ENCODE data around the gene DVL3.

DNA sequence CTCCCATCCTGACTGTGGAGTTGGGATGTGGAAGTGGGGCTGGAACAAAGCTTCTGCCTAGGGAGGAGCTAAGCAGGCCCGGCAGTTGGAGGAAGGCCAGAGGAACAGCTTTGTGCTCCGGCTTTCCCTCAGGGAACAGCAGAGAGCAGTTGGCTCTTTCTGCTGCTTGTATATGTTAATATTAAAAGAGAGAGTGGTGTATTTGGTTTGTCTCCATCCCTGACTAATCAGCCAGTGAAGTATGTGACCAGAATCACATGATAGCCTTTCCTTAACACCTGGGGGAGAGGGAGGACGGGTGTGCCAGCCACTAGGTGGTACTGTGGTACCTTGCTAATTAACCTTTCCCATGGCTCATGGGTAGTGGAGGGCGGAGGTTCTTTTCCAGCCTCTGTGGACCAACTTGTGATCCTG is 10.1 kb upstream of the DVL3 start:
- TF ChIP-seq, protein P1, sequence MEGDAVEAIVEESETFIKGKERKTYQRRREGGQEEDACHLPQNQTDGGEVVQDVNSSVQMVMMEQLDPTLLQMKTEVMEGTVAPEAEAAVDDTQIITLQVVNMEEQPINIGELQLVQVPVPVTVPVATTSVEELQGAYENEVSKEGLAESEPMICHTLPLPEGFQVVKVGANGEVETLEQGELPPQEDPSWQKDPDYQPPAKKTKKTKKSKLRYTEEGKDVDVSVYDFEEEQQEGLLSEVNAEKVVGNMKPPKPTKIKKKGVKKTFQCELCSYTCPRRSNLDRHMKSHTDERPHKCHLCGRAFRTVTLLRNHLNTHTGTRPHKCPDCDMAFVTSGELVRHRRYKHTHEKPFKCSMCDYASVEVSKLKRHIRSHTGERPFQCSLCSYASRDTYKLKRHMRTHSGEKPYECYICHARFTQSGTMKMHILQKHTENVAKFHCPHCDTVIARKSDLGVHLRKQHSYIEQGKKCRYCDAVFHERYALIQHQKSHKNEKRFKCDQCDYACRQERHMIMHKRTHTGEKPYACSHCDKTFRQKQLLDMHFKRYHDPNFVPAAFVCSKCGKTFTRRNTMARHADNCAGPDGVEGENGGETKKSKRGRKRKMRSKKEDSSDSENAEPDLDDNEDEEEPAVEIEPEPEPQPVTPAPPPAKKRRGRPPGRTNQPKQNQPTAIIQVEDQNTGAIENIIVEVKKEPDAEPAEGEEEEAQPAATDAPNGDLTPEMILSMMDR (IDR thresholded peaks at IDR 0.05) = peak; percentile 38 to 76 (median 55)
- TF ChIP-seq POLR2A (IDR thresholded peaks at IDR 0.05) = no peak

Measured in esophagus squamous epithelium (tissue), 4 donors.